ENCODE results near the gene ABHD11.

GRCh38 chr7:73707045-73707631 is 31.5 kb downstream of the ABHD11 start:
- TF ChIP-seq SPI1 (IDR thresholded peaks at IDR 0.05; ENCODE audit: low read depth, low read length) = no peak
- TF ChIP-seq POLR2A (IDR thresholded peaks at IDR 0.05; ENCODE audit: low read depth, low read length) = no peak

Measured in GM12891 (cell line).